Endothelial cell of hepatic sinusoid (primary cell): ENCODE data around the gene STK11.
"Not testable (repeated sequence)": the region's sequence is repeated elsewhere in the genome, so short reads cannot be mapped to it uniquely, and the experiment has no call there.

Experiments used
- in situ Hi-C: cut with HindIII; loops from 2 replicates; pipeline ENCODE4 v1.10.0; 2017; ENCODE audit warnings: low sequenced_read_pairs

STK11 gene

DNA sequence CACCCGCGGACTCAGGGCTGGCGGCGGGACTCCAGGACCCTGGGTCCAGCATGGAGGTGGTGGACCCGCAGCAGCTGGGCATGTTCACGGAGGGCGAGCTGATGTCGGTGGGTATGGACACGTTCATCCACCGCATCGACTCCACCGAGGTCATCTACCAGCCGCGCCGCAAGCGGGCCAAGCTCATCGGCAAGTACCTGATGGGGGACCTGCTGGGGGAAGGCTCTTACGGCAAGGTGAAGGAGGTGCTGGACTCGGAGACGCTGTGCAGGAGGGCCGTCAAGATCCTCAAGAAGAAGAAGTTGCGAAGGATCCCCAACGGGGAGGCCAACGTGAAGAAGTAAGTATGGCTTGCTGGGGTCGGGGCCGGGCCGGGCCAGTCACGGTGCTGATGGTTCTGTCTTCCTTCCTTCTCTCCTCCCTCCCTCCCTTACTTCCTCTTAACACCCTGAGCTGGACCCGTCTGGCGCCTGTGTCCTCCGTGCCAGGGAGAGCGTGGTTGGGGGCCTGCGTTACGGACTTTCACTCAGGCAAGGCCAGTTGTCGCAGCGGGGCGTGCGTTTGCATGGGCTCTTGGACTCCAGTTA is 1.4 kb downstream of the STK11 start:
- in situ Hi-C loops = no loop called here

DNA sequence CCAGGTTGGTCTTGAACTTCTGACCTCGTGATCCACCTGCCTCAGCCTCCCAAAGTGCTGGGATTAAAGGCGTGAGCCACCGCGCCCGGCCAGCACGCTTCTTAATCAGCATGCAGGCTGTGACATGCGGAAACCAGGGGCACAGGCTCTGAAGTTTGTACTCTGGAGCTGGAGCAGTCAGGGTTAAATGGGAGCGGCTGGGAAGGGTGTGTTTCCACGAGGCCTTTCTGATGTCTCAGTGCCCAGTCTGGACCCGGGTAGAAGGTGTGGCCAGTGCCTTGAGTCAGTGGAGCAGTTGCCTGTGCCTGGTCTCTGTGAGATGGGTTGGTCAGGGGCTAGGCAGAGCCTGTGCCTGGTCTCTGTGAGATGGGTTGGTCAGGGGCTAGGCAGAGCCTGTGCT is 3.3 kb downstream of the STK11 start:
- in situ Hi-C loops = not testable (repeated sequence)

DNA sequence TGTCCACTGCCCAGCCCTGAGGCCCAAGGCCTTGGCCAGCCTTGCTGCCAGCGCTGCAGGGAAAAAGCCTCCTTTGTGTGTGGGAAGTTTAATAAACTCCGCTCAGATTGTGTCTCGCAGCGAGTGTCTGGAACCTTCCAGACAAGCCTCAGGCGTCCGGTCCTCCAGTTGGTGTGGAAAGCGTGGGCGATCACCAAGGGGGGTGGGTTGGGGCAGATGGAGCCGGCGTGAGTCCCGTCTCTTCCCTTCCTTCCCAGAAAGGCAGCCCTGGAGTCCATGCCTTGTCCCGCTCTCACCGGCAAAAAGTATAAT is 4.6 kb downstream of the STK11 start:
- in situ Hi-C loops = no loop called here

DNA sequence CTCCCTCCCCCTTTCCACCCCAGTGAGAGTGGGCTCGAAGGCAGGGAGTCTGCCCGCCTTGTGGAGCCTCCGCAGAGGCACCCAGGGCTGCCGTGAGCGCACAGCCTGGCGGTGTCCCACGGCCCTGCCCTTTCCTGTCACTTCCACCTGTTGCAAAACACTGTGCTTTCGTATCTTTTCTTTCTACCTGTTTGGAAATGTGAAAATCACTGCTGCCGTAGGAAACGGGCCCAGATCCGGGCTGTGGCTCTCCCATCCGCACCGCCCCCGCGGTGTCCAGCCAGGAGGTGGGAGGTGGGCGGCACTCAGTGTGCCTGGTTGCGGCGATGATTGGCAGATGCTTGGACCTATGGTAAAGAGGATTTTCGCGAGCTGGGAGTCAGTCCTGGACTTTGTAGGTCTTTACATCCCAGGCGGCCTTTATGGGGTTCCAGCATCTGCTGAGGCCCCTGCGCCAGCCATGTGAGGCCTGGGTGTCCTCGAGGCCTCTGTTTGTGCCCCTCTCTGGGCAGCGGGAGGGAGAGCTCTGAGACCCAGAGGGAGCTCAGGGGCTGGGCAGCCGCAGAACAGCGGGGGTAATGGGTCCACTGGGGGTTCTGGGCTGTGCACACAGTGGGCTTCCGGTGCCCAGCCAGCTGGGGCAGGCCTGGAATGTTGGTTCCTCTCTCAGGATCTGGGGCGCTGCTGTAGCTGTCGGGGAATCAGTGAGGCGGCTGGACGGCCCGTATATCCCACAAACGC is 6.1 kb downstream of the STK11 start:
- in situ Hi-C loops = no loop called here

DNA sequence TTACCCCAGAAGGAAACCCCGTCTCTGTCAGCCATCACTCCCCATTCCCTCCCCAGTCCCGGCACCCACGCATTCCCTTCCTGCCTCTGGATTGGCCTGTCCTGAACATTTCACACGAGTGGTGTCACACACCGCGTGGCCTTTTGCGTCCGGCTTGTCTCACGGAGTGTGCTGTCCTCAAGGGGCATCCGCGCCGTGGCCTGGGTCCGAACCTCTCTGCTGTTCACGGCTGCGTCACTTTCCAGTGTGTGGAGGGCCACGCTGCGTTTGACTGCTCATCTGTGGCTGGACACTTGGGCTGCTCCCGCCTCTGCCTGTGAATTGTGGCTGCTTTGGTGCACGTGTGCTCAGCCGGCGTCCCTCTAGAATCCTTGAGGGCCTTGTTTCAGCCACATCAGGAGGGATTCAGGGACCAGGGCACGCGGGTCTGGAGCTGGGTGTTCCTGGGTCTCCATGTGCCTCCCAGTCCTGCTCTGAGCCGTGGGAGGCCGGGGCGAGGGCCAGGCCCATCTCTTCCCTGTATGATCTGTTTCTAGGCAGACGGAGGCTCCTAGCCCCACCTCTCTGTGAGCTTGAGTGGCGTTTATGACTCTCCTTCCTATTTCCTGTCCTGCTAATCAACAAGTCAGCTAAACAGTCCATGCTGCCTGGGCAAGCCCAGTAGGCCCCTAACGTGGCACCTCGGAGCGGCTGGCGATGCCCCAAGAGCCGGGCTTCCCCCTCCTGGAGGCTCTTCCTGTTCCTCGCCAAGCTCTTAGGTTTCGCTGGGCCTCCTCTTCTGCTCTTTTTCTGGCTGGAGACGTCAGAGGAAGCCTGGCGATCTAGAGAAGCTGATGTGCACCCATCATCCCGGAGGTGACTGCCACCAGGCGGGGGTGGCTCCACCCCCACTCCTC is 8.1 kb downstream of the STK11 start:
- in situ Hi-C loops = no loop called here

DNA sequence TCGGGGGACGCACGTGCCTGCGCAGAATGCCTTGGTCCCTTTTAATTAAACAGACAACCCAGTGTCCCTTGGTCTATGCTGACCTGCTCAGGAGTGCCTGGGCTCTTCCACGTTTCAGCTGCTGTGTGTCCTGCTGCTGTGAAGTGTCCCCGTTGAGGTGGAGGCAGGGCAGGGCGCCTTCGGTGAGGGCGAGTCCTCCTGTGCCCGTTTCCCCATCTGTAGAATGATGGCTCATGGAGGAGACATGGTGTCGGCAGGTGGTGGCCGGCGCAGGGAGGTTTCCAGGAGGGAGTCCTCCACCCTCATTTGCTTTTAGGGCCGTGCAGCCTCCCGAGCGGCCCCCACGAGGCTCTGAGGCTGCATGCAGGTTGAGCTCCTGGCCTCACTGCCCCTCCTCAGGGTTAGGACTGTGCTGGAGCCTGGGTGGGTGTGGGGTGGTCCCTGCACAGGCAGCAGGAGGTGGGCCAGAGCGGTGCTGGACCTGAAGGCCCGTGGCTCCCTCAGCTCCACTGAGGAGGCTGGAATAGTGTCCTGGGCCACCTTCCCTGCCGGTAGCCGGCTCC is 8.8 kb downstream of the STK11 start:
- in situ Hi-C loops = no loop called here

DNA sequence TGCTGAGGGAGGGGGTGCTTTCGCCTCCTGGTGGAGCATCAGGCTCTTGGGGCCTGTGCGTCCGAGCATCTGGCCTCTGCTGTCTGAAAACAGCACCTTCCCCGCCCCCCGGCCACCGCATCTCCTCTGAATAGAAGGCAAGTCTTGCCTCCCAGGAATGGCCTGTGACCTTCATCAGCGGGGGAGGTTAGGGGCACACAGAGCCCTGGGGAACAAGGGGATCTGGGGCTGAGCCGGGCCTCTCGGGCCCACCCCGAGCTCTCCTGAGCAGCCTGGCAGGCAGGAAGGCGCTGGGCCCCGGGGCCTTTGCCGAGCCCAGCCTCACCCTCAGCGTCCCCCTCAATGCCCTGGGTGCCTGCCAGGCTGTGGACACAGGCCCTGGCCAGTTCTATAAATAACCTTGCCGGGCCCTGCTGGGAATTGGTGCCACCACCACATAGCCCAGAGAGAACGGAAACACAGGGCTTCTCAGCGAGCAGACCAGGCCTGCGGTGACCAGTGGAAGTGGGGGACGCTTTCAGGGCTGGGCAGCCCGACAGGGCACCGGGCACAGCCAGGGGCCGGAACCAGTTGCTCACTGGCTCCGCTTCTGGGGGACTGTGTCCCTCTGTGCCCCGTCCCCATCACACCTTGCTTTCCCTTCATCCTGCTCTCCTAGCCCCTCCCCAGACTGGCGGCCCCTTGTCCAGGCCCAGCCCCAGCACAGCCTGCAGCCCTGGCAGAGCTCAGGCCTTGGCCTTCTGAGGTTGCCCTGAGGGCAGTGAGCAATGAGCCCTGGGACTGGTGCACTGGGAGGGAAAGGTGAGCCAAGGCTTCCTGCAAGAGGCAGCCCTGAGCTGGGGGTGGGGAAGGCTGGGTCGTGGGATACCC is 9.5 kb downstream of the STK11 start:
- in situ Hi-C loops = no loop called here

DNA sequence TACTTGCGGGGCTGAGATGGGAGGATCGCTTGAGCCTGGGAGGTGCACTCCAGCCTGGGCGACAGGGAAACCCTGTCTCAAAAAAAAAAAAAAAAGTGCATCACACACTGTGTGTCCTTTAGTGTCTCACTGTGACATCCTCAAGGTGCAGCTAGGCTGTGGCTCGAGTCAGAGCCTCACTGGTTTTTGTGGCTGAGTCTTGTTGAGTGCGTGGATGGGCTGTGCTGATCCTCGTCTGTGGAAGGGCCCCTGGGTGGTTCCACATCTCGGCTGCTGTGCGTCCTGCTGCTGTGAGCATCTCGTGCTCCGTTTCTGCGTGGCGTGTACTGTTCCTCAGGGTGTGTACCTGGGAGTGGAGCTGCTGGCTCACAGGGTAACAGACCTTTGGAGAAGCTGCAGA is 11.2 kb downstream of the STK11 start:
- in situ Hi-C loops = no loop called here

DNA sequence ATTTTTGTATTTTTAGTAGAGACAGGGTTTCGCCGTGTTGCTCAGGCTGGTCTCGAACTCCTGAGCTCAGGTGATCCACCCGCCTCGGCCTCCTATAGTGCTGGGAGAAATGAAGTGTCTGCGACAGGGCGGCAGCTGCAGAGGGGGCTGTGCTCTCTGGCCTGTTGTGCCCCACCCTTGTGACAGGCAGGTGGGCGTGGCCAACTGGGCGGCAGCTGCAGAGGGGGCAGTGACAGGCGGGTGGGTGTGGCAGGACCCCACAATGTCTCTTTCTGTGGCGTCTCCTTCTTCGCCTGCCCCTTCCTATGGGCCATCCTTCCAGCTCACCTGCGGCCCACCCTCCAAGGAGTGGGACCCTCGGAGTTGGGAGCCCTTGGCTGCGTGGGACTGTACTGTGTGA is 11.8 kb downstream of the STK11 start:
- in situ Hi-C loops = no loop called here

DNA sequence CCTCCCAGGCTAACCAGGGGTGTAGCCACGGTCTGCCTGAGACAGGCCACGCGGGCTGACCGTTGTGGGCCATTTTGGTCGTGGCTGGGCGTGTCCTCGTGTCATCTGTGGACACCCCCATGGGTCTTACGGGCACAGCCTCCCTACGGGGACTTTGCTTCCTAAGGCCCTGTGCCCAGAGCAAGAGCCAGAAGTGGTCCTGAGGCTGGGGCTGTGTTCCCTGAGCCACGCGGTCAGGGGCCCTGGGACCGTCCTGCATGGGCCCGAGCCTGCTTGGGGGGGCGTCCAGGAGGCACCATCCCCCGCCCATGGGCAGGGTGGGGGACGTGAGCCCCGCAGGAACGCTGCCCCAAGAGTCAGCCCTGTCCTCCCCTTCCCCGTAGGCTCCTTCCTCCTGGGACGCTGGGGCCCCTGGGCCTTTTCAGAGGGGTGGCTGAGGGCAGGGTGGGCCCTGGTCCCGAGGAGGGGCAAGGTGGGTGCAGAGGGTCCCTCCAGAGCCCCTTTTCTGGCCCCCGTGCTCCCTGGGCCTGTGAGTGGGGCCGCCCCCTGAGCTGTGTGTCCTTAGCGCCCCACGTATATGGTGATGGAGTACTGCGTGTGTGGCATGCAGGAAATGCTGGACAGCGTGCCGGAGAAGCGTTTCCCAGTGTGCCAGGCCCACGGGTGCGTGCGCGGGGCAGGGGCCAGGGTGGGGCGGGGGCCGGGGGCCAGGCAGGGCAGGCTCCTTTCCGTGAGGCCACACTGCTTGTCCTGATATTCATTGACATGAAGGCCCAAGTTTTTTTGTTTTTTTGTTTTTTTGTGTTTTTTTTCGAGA is 13.4 kb downstream of the STK11 start:
- in situ Hi-C loops = no loop called here

DNA sequence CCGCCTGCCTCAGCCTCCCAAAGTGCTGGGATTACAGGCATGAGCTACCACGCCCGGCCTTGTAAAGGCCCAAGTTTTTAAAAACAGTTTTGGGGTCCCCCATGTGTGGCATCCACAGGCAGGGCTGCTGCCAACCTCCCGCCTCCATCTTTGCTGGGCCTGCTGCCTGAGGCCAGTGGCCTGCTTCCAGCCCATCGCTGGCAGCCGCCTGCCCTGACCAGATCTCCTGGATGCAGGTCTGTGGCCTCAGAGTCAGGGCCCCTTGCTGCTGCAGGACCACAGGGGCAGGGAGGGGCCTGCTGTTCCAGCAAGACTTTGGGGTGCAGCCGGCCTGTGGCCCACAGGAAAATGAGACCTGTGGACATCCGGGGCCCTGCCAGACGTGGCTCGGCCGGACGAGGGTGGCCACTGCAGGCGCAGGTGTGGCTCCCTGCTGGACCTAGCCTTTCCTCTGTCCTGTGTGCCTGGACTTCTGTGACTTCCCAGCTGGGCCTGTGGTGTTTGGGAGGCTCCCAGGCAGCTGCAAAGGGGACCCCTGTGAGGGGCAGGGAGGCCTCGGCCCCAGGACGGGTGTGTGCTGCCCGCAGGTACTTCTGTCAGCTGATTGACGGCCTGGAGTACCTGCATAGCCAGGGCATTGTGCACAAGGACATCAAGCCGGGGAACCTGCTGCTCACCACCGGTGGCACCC is 14.4 kb downstream of the STK11 start:
- in situ Hi-C loops = no loop called here

DNA sequence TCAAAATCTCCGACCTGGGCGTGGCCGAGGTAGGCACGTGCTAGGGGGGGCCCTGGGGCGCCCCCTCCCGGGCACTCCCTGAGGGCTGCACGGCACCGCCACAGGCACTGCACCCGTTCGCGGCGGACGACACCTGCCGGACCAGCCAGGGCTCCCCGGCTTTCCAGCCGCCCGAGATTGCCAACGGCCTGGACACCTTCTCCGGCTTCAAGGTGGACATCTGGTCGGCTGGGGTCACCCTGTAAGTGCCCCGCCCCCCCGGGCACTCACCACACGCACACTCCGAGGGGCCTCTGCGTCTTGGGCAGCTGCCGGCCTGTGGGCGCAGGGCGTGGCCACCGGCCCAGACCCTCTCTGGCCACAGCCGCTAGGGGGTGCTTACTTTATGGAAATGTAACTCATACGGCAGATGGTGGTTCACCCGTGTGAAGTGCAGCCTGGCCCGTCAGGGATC is 14.9 kb downstream of the STK11 start:
- in situ Hi-C loops = no loop called here

DNA sequence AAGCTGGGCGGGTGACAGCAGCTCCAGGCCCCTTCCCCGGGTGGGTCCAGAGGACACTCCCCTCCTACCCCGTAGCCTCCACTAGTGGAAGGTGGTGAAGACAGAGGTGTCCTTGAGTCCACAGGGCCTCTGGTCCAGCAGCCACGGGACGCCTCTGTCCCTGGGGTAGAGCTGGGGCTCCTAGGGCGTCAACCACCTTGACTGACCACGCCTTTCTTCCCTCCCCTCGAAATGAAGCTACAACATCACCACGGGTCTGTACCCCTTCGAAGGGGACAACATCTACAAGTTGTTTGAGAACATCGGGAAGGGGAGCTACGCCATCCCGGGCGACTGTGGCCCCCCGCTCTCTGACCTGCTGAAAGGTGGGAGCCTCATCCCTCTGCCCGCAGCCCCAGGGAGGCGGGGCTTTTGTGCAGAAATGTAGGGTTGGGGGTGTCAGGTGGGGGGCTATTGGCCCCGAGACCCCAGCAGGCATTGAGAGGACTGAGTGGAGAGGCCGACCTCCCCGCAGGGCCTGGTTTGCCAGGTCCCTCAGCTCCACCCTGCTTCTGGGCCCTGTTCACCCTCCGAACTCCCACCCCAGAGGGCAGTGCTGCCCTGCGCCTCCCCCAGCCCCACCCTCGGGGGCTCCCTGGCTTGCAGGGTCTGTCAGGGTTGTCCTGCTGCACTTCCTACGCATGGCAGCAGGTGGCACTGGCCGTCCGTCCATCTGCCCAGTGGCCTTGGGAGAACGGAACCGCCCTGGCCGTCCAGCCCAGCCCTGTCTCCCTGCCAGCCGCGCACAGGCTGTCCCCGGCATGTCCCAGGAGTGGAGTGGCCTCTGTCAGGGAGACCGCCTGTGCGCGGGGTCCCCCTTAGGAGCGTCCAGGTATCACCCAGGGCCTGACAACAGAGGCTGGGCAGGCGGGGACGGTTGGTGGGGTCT is 15.7 kb downstream of the STK11 start:
- in situ Hi-C loops = no loop called here

DNA sequence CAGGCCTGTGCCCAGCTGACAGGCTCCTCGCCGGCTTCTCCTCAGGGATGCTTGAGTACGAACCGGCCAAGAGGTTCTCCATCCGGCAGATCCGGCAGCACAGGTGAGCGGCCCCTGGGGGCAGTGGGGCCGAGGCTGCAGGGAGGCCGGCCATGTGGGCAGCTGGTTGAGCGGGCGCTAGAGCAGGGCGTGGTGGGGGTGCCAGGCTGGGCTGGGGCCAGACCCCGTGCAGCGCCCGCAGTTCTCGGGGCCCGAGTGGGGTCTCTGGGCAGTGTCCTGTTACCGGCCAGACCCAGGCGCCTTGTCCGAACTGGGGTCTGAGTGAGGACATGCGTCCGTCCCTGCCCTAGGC is 16.3 kb downstream of the STK11 start:
- in situ Hi-C loops = no loop called here

DNA sequence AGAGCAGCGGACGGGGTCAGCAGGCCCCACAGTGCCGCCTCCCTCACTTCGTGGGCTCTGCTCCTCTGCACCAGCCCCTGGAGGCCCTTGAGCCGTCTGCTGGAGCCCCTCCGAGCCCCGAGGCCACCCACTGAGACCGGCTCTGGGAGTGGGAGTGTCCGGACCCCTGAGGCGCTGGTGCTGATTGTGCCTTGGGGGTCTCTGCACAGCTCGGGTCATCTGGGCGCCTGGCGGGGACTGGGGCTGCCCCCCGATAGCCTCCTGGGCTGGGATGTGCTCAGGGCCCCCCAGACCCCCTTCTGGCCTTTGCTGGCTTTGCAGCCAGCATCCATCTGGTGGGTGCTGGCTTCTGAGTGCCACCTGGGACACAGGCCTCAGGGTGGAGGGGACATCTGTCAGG is 16.8 kb downstream of the STK11 start:
- in situ Hi-C loops = no loop called here

DNA sequence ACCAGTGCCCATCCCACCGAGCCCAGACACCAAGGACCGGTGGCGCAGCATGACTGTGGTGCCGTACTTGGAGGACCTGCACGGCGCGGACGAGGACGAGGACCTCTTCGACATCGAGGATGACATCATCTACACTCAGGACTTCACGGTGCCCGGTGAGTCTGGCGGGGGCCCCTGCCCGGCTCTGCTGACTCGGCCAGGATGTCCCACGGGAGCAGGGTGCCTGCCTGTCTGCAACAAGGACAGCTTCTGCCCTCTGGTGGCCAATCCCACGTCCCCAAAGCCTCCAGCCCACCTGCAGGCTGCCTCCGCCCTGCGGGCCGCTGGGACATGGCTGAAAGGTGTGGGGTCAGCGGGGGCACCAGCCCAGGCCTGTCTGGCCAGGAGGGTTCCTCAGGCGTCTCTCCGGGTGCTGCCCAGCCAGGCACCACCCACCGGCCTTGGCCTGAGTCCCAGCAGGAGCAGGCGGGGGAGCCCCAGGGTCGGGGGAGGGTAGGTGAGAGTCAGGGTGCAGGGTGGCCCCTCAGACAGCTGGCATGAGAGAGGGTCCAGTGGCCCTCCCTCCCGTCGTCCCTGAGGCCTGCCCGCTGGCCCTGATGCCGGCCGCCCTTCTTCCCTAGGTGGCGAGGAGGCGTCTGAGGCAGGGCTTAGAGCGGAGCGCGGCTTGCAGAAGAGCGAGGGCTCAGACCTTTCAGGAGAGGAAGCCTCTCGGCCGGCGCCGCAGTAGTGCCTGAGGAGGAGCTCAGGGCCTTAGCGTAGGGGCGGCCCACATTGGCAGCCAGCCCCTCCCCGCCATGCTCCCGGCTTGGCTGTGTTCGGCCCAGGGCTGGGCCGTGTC is 17.7 kb downstream of the STK11 start:
- in situ Hi-C loops = no loop called here

DNA sequence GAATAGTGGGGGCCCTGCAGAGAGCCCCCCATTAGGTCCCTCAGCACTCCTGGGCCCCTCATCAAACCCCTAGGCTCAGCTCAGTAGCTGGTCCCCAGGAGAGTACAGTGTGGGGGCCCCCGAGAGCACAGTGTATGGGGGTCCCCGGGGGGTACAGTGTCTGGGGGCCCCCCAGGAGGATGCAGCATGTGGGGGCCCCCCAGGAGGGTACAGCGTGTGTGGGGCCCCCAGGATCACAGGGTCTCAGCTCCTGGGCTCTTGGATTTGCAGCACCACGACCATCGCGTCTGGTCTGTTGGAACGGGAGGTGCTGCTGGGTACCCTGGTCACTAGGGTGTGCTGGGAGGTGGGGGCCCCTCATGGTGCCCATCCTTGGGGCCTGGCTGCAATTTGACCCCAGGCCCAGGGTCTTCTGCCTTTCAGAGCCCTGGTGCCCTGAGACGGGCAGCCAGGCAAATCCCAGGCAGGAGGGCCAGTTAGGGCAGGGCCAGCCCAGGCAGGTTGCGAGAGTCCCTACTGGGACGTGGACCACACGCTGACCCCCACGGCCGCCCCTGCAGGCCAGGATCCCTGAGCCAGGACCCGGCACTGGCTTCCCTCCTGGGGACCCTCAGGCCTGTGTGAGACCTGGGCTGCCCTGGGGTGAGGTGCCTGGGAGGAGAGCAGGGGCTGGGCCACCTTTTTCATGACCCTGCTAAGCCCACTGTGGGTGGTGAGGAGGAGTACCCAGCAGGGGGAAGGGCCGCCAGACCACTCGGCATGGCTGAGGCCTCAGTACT is 18.7 kb downstream of the STK11 start:
- in situ Hi-C loops = no loop called here
